HEK293 (cell line): ENCODE data around the gene BHLHA9.

ENCODE experiments used
- CTCF ChIA-PET: fragments of 350-600 bp; formaldehyde crosslinking; extraction: SDS; loops from one replicate; lab custom pipeline; 2021; ENCODE audit warnings: antibody characterized with exemption; lab: Yijun Ruan, JAX
- POLR2A ChIA-PET: fragments of 300-600 bp; formaldehyde crosslinking; extraction: SDS; loops from one replicate; lab custom pipeline; 2020; ENCODE audit warnings: antibody characterized with exemption, inconsistent platforms; lab: Yijun Ruan, JAX
- H3K27ac ChIP-seq: fragments of 200-500 bp; sonication (Bioruptor generic); 2 replicates; pipeline ENCODE4 v1.5.1; 2014; ENCODE audit warnings: low read depth, low read length, control low read depth, inconsistent platforms; ENCODE audit errors: extremely low read depth
- H3K36me3 ChIP-seq, 2 experiments: fragments of 200-500 bp in 1 of 2; sonication (Bioruptor generic) in 1 of 2; 1 replicate in 1 of 2; 2 replicates in 1 of 2; pipeline ENCODE4 v1.5.1; 2014 to 2017; ENCODE audit warnings: inconsistent platforms in 2 of 2, low read length in 2 of 2; ENCODE audit not compliant: control insufficient read depth in 2 of 2, insufficient read depth in 1 of 2
- H3K4me1 ChIP-seq: fragments of 200-500 bp; sonication (Bioruptor generic); 2 replicates; pipeline ENCODE4 v1.5.1; 2014; ENCODE audit warnings: mild to moderate bottlenecking, low read length, inconsistent platforms; ENCODE audit not compliant: control insufficient read depth, insufficient read depth
- H3K4me3 ChIP-seq: 2 replicates; pipeline ENCODE4 v1.5.1; 2011; ENCODE audit warnings: low read depth, mild to moderate bottlenecking, control low read depth, low read length, moderate library complexity
- H3K9me3 ChIP-seq: fragments of 200-500 bp; sonication (Bioruptor generic); 2 replicates; pipeline ENCODE4 v1.5.1; 2014; ENCODE audit warnings: low read depth, low read length, inconsistent platforms; ENCODE audit not compliant: control insufficient read depth, insufficient read depth
- KLF8 ChIP-seq: fragments of 450-650 bp; formaldehyde crosslinking; IDR thresholded peaks from 2 replicates; pipeline ENCODE4 v1.5.1; 2016; ENCODE audit warnings: missing biosample characterization, missing genetic modification characterization
- YY1 ChIP-seq: fragments of 450-650 bp; formaldehyde crosslinking; IDR thresholded peaks from 2 replicates; pipeline ENCODE4 v1.5.1; 2018; ENCODE audit warnings: missing biosample characterization, missing genetic modification characterization
- ZBTB48 ChIP-seq: fragments of 450-650 bp; formaldehyde crosslinking; IDR thresholded peaks from 2 replicates; pipeline ENCODE4 v1.5.1; 2016; ENCODE audit warnings: missing biosample characterization, missing genetic modification characterization
- ZNF341 ChIP-seq: fragments of 450-650 bp; formaldehyde crosslinking; IDR thresholded peaks from 2 replicates; pipeline ENCODE4; 2016; ENCODE audit warnings: low read depth, missing biosample characterization, missing genetic modification characterization
- ZNF366 ChIP-seq: fragments of 450-650 bp; formaldehyde crosslinking; conservative IDR thresholded peaks from 2 replicates; pipeline ENCODE4 v1.5.1; 2016; ENCODE audit warnings: missing biosample characterization, missing genetic modification characterization
- ZNF37A ChIP-seq: fragments of 450-650 bp; IDR thresholded peaks from 2 replicates; pipeline ENCODE4 v1.5.1; 2018; ENCODE audit warnings: missing biosample characterization, missing genetic modification characterization
- ZNF423 ChIP-seq: fragments of 450-650 bp; formaldehyde crosslinking; IDR thresholded peaks from 2 replicates; pipeline ENCODE4 v1.5.1; 2016; ENCODE audit warnings: missing biosample characterization, missing genetic modification characterization
- ZNF510 ChIP-seq: fragments of 450-650 bp; formaldehyde crosslinking; IDR thresholded peaks from 2 replicates; pipeline ENCODE4 v1.5.1; 2018; ENCODE audit warnings: mild to moderate bottlenecking, missing genetic modification characterization, missing biosample characterization; ENCODE audit not compliant: insufficient replicate concordance
- ZNF514 ChIP-seq: fragments of 450-650 bp; formaldehyde crosslinking; IDR thresholded peaks from 2 replicates; pipeline ENCODE4 v1.5.1; 2016; ENCODE audit warnings: missing biosample characterization, missing genetic modification characterization
- ZNF596 ChIP-seq: fragments of 450-650 bp; IDR thresholded peaks from 2 replicates; pipeline ENCODE4 v1.5.0; 2018; ENCODE audit warnings: missing biosample characterization, mild to moderate bottlenecking, missing genetic modification characterization, moderate library complexity
- TF ChIP-seq, protein P1 (sequence below): fragments of 450-650 bp; formaldehyde crosslinking; IDR thresholded peaks from 2 replicates; pipeline ENCODE4 v1.5.1; 2016; ENCODE audit warnings: missing biosample characterization, missing genetic modification characterization
- TF ChIP-seq, protein P2 (sequence below): fragments of 450-650 bp; formaldehyde crosslinking; IDR thresholded peaks from 2 replicates; pipeline ENCODE4 v1.5.1; 2017; ENCODE audit warnings: missing biosample characterization, missing genetic modification characterization
- TF ChIP-seq, protein P3 (sequence below): fragments of 450-650 bp; formaldehyde crosslinking; IDR thresholded peaks from 2 replicates; pipeline ENCODE4 v1.5.1; 2016; ENCODE audit warnings: missing biosample characterization, missing genetic modification characterization
- TF ChIP-seq, protein P4 (sequence below): fragments of 450-650 bp; formaldehyde crosslinking; optimal IDR thresholded peaks from 2 replicates; pipeline ENCODE3; 2016; ENCODE audit warnings: missing biosample characterization, mild to moderate bottlenecking, missing genetic modification characterization
- TF ChIP-seq, protein P5 (sequence below): fragments of 450-650 bp; formaldehyde crosslinking; IDR thresholded peaks from 2 replicates; pipeline ENCODE4 v1.5.1; 2017; ENCODE audit warnings: missing biosample characterization, missing genetic modification characterization
- TF ChIP-seq, protein P6 (sequence below): sonication (generic); formaldehyde crosslinking; IDR thresholded peaks from 2 replicates; pipeline ENCODE4 v1.8.1; 2022; ENCODE audit warnings: mild to moderate bottlenecking, moderate library complexity, missing genetic modification reagents

Gene BHLHA9

DNA sequence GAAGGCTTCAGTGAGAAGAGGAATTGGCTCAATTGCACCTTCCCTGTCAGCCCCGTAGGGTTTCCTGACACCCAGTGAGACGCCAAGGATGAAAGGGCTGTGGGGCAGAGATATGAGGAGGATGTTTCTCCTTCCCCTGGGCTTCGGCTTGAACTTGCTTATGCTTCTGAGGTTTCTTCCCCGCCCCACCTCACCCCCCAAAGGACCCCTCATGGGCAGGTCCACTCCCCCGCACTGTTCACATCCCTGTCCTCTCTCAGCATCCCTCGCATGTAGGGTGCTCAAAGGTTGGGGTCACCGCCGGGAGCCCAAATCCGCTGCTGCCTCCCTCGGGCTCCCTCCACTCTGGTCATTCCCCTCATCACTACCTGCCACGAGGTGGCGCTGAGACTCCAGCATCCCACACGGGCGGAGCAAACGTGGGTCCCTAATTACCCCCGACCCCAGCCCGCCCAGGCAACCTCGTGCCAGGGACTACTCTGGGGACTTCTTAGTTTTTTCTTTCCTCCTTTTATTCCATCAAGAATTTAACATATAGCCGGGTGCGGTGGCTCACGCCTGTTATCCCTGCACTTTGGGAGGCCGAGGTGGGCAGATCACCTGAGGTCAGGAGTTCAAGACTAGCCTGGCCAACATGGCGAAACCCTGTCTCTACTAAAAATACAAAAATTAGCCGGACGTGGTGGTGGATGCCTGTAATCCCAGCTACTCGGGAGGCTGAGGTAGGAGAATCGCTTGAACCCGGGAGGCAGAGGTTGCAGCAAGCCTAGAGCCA lies 5.9 kb downstream of the BHLHA9 start (continued):
- TF ChIP-seq, protein P1, sequence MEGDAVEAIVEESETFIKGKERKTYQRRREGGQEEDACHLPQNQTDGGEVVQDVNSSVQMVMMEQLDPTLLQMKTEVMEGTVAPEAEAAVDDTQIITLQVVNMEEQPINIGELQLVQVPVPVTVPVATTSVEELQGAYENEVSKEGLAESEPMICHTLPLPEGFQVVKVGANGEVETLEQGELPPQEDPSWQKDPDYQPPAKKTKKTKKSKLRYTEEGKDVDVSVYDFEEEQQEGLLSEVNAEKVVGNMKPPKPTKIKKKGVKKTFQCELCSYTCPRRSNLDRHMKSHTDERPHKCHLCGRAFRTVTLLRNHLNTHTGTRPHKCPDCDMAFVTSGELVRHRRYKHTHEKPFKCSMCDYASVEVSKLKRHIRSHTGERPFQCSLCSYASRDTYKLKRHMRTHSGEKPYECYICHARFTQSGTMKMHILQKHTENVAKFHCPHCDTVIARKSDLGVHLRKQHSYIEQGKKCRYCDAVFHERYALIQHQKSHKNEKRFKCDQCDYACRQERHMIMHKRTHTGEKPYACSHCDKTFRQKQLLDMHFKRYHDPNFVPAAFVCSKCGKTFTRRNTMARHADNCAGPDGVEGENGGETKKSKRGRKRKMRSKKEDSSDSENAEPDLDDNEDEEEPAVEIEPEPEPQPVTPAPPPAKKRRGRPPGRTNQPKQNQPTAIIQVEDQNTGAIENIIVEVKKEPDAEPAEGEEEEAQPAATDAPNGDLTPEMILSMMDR, result peak; percentile 78
- peak; percentile 8; the same call in 1 of the 2 replicates for TF ChIP-seq ZNF366 (tag by site-specific recombination)
- no peak for TF ChIP-seq ZNF510 (tag by site-specific recombination)
- TF ChIP-seq ZBTB48, result peak; percentile 81
- TF ChIP-seq, all 188 proteins: peak for 13

DNA sequence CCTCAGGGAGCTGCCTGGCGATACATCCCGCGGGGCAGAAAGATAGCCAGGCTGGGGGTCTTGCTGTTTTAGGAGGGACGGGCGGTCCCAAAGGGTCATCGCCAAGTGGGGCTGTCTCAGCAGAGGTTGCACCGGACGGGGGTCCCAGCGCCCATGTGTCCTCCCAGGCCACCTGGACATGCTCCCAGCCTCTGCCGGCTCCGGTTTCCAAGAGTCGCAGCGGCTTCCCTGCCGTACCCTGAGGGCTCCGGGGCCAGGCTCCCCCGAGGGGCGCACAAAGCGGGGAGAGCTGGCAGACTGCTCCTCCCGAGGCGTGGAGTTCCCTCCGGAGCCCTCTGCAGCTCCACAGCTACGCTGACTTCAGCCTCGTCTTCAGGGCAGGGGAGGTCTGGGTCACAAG lies 10.4 kb downstream of the BHLHA9 start:
- Histone ChIP-seq H3K27ac (no peak overlapping the region), H3K4me1 (no peaks in the 10 kb centered on the region), H3K36me3 (no peaks in the 10 kb centered on the region), H3K4me3 (no peak overlapping the region), H3K9me3 (no peaks in the 10 kb centered on the region)
- TF ChIP-seq YY1 (no peak), ZNF514 (tag by site-specific recombination) (no peak), ZNF596 (tag by site-specific recombination) (no peak), ZNF341 (tag by site-specific recombination) (no peak), KLF8 (tag by site-specific recombination) (no peak), ZNF37A (no peak), ZNF423 (tag by site-specific recombination) (no peak)
- TF ChIP-seq, protein P2, sequence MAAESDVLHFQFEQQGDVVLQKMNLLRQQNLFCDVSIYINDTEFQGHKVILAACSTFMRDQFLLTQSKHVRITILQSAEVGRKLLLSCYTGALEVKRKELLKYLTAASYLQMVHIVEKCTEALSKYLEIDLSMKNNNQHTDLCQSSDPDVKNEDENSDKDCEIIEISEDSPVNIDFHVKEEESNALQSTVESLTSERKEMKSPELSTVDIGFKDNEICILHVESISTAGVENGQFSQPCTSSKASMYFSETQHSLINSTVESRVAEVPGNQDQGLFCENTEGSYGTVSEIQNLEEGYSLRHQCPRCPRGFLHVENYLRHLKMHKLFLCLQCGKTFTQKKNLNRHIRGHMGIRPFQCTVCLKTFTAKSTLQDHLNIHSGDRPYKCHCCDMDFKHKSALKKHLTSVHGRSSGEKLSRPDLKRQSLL (tag by site-specific recombination), result no peak
- TF ChIP-seq, protein P3, sequence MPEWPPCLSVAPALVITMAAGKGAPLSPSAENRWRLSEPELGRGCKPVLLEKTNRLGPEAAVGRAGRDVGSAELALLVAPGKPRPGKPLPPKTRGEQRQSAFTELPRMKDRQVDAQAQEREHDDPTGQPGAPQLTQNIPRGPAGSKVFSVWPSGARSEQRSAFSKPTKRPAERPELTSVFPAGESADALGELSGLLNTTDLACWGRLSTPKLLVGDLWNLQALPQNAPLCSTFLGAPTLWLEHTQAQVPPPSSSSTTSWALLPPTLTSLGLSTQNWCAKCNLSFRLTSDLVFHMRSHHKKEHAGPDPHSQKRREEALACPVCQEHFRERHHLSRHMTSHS (tag by site-specific recombination), result no peak
- TF ChIP-seq, protein P4, sequence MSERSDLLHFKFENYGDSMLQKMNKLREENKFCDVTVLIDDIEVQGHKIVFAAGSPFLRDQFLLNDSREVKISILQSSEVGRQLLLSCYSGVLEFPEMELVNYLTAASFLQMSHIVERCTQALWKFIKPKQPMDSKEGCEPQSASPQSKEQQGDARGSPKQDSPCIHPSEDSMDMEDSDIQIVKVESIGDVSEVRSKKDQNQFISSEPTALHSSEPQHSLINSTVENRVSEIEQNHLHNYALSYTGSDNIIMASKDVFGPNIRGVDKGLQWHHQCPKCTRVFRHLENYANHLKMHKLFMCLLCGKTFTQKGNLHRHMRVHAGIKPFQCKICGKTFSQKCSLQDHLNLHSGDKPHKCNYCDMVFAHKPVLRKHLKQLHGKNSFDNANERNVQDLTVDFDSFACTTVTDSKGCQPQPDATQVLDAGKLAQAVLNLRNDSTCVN (tag by site-specific recombination), result no peak
- TF ChIP-seq, protein P5, sequence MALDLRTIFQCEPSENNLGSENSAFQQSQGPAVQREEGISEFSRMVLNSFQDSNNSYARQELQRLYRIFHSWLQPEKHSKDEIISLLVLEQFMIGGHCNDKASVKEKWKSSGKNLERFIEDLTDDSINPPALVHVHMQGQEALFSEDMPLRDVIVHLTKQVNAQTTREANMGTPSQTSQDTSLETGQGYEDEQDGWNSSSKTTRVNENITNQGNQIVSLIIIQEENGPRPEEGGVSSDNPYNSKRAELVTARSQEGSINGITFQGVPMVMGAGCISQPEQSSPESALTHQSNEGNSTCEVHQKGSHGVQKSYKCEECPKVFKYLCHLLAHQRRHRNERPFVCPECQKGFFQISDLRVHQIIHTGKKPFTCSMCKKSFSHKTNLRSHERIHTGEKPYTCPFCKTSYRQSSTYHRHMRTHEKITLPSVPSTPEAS (tag by site-specific recombination), result no peak
- TF ChIP-seq, protein P6, sequence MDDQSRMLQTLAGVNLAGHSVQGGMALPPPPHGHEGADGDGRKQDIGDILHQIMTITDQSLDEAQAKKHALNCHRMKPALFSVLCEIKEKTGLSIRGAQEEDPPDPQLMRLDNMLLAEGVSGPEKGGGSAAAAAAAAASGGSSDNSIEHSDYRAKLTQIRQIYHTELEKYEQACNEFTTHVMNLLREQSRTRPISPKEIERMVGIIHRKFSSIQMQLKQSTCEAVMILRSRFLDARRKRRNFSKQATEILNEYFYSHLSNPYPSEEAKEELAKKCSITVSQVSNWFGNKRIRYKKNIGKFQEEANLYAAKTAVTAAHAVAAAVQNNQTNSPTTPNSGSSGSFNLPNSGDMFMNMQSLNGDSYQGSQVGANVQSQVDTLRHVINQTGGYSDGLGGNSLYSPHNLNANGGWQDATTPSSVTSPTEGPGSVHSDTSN, result no peak
- CTCF ChIA-PET, result interaction anchor here (0.6 to 5.7 kb wide), 7 partner anchors 51 to 413 kb away, joined by 4 to 40 read pairs (median 4); partner anchors contain the start of gene INPP5K
- POLR2A ChIA-PET, result no interaction called here
